Measurements from ENCODE around the gene MAFB.

Gene MAFB

DNA sequence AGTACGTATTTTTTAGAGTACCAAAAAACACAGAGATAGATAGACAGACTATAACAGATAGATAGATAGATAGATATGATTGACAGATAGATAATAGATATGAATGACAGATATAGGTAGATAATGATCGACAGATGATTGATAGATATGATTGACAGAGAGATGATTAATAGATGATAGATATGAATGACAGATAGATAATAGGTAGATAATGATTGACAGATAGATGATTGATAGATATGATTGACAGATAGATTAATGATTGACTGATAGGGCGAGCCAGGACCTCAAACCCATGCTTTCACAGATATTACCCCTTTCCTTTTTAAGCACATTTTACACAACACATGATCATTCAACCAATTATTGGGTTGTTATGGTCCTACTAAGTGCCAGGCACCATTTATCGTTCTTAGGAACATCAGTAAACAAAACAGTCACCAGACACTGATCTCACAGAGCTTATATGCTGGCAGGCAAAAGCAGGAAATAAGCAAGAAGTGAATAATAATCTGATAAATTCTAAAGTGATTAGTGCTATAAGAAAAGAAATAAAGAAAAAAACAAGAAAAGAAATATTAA, 11.6 kb downstream of the MAFB start:
- TF ChIP-seq, protein P1, sequence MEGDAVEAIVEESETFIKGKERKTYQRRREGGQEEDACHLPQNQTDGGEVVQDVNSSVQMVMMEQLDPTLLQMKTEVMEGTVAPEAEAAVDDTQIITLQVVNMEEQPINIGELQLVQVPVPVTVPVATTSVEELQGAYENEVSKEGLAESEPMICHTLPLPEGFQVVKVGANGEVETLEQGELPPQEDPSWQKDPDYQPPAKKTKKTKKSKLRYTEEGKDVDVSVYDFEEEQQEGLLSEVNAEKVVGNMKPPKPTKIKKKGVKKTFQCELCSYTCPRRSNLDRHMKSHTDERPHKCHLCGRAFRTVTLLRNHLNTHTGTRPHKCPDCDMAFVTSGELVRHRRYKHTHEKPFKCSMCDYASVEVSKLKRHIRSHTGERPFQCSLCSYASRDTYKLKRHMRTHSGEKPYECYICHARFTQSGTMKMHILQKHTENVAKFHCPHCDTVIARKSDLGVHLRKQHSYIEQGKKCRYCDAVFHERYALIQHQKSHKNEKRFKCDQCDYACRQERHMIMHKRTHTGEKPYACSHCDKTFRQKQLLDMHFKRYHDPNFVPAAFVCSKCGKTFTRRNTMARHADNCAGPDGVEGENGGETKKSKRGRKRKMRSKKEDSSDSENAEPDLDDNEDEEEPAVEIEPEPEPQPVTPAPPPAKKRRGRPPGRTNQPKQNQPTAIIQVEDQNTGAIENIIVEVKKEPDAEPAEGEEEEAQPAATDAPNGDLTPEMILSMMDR (conservative IDR thresholded peaks at IDR 0.05; ENCODE audit: low read length), result no peak
- no peak for DNase-seq (ENCODE audit: low read depth)
- H3K4me3 ChIP-seq (ENCODE audit: low read length), result no peak overlapping the region

DNA sequence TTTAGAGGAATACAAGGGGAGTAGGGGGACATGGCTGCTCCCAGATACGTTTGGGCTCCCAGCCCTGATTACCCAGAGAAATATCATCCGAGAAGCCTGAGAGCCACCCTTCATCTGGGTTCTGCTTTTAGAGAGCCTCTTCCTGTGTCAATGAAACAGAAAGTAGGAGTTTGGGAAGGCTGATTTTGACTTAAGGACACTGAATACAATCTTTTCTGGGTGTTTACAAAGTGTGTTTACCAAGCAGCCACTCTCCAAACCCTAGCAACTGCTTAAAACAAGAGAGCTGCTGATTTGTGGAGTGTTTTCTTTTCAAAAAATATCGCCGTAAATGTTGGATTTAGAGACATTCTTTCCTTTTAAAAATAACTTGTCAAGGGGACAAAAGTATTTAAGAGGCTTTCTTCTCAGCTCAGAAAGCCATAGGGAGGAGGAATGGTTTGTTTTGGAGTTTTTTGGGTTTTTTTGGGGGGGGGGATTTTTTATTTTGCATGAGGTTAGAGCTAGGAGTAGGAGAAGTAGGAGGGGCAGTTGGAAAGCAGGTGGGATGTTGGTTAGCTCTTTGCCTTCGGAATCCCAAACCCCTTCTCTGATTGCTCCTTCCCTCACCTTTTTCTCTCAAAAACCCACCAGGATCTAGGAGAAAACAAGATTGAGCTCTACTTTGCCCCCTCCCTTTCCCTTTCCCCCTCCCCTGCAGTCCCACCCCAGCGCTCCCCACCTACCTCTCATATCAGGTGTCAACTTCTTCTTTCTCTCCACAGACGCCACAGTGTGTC, 12.4 kb downstream of the MAFB start:
- no peak for DNase-seq (ENCODE audit: low read depth)
- TF ChIP-seq, protein P1 (conservative IDR thresholded peaks at IDR 0.05; ENCODE audit: low read length), result no peak
- H3K4me3 ChIP-seq (ENCODE audit: low read length), result no peak overlapping the region

DNA sequence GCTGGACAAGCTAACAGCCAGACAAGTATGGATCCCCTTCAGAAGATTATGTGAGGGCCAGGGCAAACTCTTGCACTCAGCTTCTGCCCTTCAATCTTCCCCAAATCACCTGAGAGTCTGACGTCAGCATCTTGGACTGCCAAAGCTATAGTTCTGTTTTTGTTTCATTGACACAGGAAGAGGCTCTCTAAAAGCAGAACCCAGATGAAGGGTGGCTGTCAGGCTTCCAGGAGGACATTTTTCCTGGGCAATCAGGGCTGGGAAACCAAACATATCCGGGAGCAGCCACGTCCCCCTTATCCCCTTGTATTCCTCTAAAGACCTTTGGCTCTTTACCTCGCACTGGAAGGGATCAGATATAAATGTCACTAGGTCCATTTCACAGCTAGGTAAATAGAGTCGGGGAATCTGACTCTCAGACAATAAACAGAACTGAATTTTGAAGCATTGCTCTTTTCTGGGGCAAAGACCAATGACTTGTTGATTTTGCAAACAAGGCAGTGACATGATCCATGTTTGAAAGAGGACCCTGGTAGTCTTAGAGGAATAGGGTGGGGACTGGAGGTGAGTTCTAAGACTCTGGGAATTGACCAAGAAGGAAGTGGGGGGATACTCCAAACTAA, 13.3 kb downstream of the MAFB start:
- H3K4me3 ChIP-seq (ENCODE audit: low read length), result no peak overlapping the region
- no peak for DNase-seq (ENCODE audit: low read depth)
- TF ChIP-seq, protein P1 (conservative IDR thresholded peaks at IDR 0.05; ENCODE audit: low read length), result no peak

DNA sequence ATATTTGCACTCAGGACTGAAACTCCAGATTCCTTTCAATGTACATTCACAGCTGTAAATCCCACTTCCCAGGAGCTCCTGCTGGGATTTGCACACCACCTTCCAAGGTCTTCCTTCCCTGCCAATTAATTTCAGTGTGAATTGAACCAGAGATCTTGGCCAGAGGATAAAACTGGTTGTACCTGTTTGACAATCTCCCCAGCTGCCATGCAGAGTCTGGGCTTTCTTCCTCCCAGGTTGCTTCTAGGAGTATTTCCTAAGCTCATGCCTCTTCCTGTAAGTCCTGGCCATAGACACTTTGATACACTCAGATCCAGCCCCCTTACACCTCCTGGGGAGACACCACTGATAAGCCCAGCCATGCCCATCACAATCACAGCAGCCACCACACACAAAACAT, 15.6 kb downstream of the MAFB start:
- DNase-seq (ENCODE audit: low read depth), result no peak
- TF ChIP-seq, protein P1 (conservative IDR thresholded peaks at IDR 0.05; ENCODE audit: low read length), result no peak

DNA sequence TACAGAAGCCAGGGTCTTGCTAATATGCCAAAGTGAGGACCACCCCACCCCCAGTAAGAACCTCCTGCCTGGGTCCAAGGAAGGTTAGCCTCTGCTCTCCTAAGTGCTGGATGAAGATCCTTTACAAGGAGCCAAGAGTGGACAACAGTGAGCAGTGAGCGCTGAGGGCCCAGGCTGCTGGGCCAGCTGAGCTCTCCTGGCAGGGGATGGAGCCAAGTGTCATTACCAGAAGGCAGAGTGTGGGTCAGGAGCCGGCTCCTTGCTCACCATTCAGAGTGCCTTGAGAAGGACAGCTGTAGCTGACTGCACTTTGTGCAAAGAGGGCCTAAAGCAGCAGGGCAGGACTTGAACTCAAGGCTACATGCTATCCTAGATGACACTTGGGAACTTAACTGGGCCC, 16.9 kb downstream of the MAFB start:
- no peak for DNase-seq (ENCODE audit: low read depth)
- TF ChIP-seq, protein P1 (conservative IDR thresholded peaks at IDR 0.05; ENCODE audit: low read length), result no peak
- H3K4me3 ChIP-seq (ENCODE audit: low read length), result no peak overlapping the region

More for the DNA sequence above, 15.6 kb downstream of the MAFB start:
- H3K4me3 ChIP-seq (ENCODE audit: low read length), result no peak overlapping the region

DNA sequence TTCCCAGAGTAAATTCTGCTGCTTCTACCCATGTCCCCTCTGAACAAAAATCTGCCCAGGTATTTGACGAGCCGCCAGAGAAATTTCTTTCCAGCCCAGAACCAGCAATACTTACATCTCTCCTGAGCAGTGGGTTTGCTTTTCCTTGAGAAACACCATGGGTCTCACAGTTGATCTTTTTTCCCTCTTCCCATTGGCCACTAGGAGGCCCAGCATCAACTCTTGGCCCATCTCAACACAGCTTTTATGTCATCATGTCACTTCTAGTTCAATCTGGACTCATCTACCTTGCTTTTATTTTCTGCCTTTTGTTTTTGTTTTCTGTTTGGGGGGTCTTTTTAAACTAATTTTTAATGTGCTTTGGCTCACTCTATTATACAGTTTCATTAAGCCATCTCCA, 18.8 kb downstream of the MAFB start:
- DNase-seq (ENCODE audit: low read depth), result no peak
- TF ChIP-seq, protein P1 (conservative IDR thresholded peaks at IDR 0.05; ENCODE audit: low read length), result 0 out of 2 replicates have a peak, but pooled peaks have one; percentile 6
- no peak overlapping the region for H3K4me3 ChIP-seq (ENCODE audit: low read length)
